GM23338 (cell line): ENCODE results near the gene ATIC. TPM values are rescaled to one million over a fixed set of nuclear protein-coding genes. Genes with fewer than 3 reads are reported as not detected.
"Not testable (repeated sequence)": the region's sequence is repeated elsewhere in the genome, so short reads cannot be mapped to it uniquely, and the experiment has no call there.

Experiments used
- ATAC-seq: fragments of 200-7000 bp; cut with Tn5 transposase; 3 replicates; pipeline ENCODE4 v1.9.1; 2020
- DNase-seq: peaks from one replicate; pipeline ENCODE4 v3.0.0-alpha.2; 2015; ENCODE audit warnings: low spot score
- H2AFZ ChIP-seq: fragments of 200-600 bp; sonication (generic); 2 replicates; pipeline ENCODE4 v1.8.0; 2016; ENCODE audit warnings: antibody characterized with exemption, mild to moderate bottlenecking, moderate library complexity
- H3F3A ChIP-seq: fragments of 200-600 bp; sonication (generic); replicated peaks from 2 replicates; pipeline ENCODE4 v1.8.0; 2017; ENCODE audit warnings: antibody characterized with exemption, mixed run types, low read depth
- H3K27ac ChIP-seq: fragments of 200-600 bp; sonication (generic); 2 replicates; pipeline ENCODE4 v1.6.1; 2016; ENCODE audit warnings: low read depth
- H3K27me3 ChIP-seq: fragments of 200-600 bp; sonication (generic); 2 replicates; pipeline ENCODE4 v1.8.0; 2016; ENCODE audit warnings: mild to moderate bottlenecking, mixed run types, moderate library complexity; ENCODE audit not compliant: insufficient read depth
- H3K36me3 ChIP-seq: fragments of 200-600 bp; sonication (generic); 2 replicates; pipeline ENCODE4 v1.8.0; 2016; ENCODE audit warnings: mild to moderate bottlenecking; ENCODE audit not compliant: insufficient read depth
- H3K4me1 ChIP-seq: fragments of 200-600 bp; sonication (generic); 2 replicates; pipeline ENCODE4 v1.8.0; 2016; ENCODE audit warnings: mild to moderate bottlenecking, moderate library complexity; ENCODE audit not compliant: insufficient read depth
- H3K4me2 ChIP-seq: fragments of 200-600 bp; sonication (generic); 2 replicates; pipeline ENCODE4 v1.7.1; 2017; ENCODE audit warnings: mixed run types
- H3K4me3 ChIP-seq: fragments of 200-600 bp; sonication (generic); 2 replicates; pipeline ENCODE4 v1.6.1; 2016; ENCODE audit warnings: mixed run types
- H3K79me2 ChIP-seq: fragments of 200-600 bp; sonication (generic); replicated peaks from 2 replicates; pipeline ENCODE4 v1.8.0; 2017; ENCODE audit warnings: mild to moderate bottlenecking; ENCODE audit not compliant: insufficient read depth
- H3K9me2 ChIP-seq: fragments of 200-600 bp; sonication (generic); 2 replicates; pipeline ENCODE4 v1.8.0; 2017; ENCODE audit not compliant: insufficient read depth
- H4K20me1 ChIP-seq: fragments of 200-600 bp; sonication (generic); replicated peaks from 2 replicates; pipeline ENCODE4 v1.8.0; 2017; ENCODE audit warnings: mild to moderate bottlenecking; ENCODE audit not compliant: insufficient read depth
- H3K27ac Mint-ChIP-seq: 2 replicates; pipeline ENCODE4 v1.8.0; 2020; ENCODE audit warnings: inconsistent platforms, mild to moderate bottlenecking, moderate library complexity, mixed read lengths
- H3K27me3 Mint-ChIP-seq: 3 replicates; pipeline ENCODE4 v1.8.0; 2022; ENCODE audit warnings: low read depth, mild to moderate bottlenecking, moderate library complexity, mixed read lengths, inconsistent platforms; ENCODE audit not compliant: insufficient read depth, poor library complexity
- H3K36me3 Mint-ChIP-seq: 3 replicates; pipeline ENCODE4 v1.8.0; 2021; ENCODE audit warnings: low read depth, mild to moderate bottlenecking, inconsistent platforms, moderate library complexity, mixed read lengths
- H3K4me1 Mint-ChIP-seq: 3 replicates; pipeline ENCODE4 v1.8.0; 2020; ENCODE audit warnings: mild to moderate bottlenecking, inconsistent platforms, mixed read lengths
- H3K4me3 Mint-ChIP-seq: 3 replicates; pipeline ENCODE4 v1.8.0; 2021; ENCODE audit warnings: moderate library complexity, mild to moderate bottlenecking, inconsistent platforms, mixed read lengths
- H3K9me3 Mint-ChIP-seq: 3 replicates; pipeline ENCODE4 v1.8.0; 2020; ENCODE audit warnings: moderate library complexity, mild to moderate bottlenecking, inconsistent platforms, mixed read lengths
- CREB1 ChIP-seq: fragments of 250-450 bp; sonication (Bioruptor Pico); IDR thresholded peaks from 2 replicates; pipeline ENCODE4 v1.5.0; 2020; ENCODE audit warnings: low read depth, mild to moderate bottlenecking, moderate library complexity
- ETS1 ChIP-seq: IDR thresholded peaks from 2 replicates; pipeline ENCODE4 v1.6.1; 2016; ENCODE audit warnings: antibody characterized with exemption
- EZH2phosphoT487 ChIP-seq: fragments of 200-600 bp; sonication (generic); IDR thresholded peaks from one replicate; pipeline ENCODE4 v1.8.1; 2018; ENCODE audit warnings: antibody characterized with exemption; ENCODE audit not compliant: unreplicated experiment
- NANOG ChIP-seq: IDR thresholded peaks from 2 replicates; pipeline ENCODE4 v1.6.1; 2016; ENCODE audit warnings: antibody characterized with exemption, borderline replicate concordance
- POLR2AphosphoS5 ChIP-seq: IDR thresholded peaks from 2 replicates; pipeline ENCODE4 v1.6.1; 2016; ENCODE audit warnings: antibody characterized with exemption, low read depth
- ZNF331 ChIP-seq: fragments of 250-450 bp; sonication (Bioruptor Pico); IDR thresholded peaks from 2 replicates; pipeline ENCODE4 v1.5.0; 2020; ENCODE audit warnings: low read depth, mild to moderate bottlenecking, moderate library complexity
- ZNF462 ChIP-seq: fragments of 250-450 bp; sonication (Bioruptor Pico); IDR thresholded peaks from 2 replicates; pipeline ENCODE4 v1.5.0; 2020; ENCODE audit warnings: mild to moderate bottlenecking, moderate library complexity
- polyA plus RNA-seq: library from polyadenylated mRNA; unstranded; fragments of >200 nt; fragmentation: Nextera tagmentation; extraction: Ambion mirVana; gene quantifications from 2 replicates; pipeline ENCODE4 v1.2.1, GENCODE V29; 2016
- total RNA-seq: library from RNA; depleted of rRNA; stranded (reverse); fragments of >200 nt; shearing (Covaris generic); gene quantifications from 2 replicates; pipeline ENCODE4 v1.2.3, GENCODE V29; 2014
- TF ChIP-seq, protein P1 (sequence below), 2 experiments: fragments of 200-600 bp in 1 of 2; sonication (generic) in 1 of 2; conservative IDR thresholded peaks; 2 replicates each; pipeline versions ENCODE4 v1.5.1 to v1.6.1; 2016 to 2017; ENCODE audit warnings: antibody characterized with exemption in 2 of 2, low read depth in 2 of 2, mild to moderate bottlenecking in 2 of 2, moderate library complexity in 1 of 2

The ATIC gene
- total and polyA plus RNA-seq, 2 experiments from 2014 or later: 118 to 185 TPM

DNA sequence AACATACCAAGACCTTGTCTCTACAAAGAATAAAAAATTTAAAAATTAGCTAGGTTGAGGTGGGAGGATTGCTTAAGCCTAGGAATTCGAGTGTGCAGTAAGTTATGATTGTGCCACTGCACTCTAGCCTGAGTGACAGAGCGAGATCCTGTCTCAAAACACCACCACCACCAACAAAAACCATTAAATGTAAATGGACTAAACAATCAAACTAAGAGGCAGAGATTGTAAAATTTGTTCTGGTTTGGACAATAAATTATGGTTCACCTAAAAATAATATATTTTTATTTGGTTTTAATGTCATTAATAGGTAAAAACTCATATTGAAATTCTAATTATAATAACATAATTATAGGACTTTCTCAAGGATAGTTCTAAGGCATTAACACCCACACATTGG lies 9.9 kb upstream of the ATIC start:
- DNase-seq (no peak), ATAC-seq (no peak)
- no peaks in the 10 kb centered on the region for H3F3A ChIP-seq

GRCh38 chr2:215311259-215311624 lies 617 bp upstream of the ATIC start:
- H3K4me1 Mint-ChIP-seq: peaks cover 19% of the 10 kb centered on the region
- peak overlapping the region; percentile 59 for H3K4me3 ChIP-seq
- ATAC-seq: not testable (repeated sequence)

More for the DNA sequence above, 9.9 kb upstream of the ATIC start:
- Mint-ChIP-seq H3K9me3 (peaks cover 15% of the 10 kb centered on the region; the same call in 2 of the 3 replicates), H3K4me1 (no peaks in the 10 kb centered on the region), H3K36me3 (peaks cover 19% of the 10 kb centered on the region), H3K27me3 (peaks cover 4% of the 10 kb centered on the region), H3K4me3 (no peak overlapping the region), H3K27ac (no peak overlapping the region)
- Histone ChIP-seq H2AFZ (no peak overlapping the region), H3K36me3 (no peaks in the 10 kb centered on the region), H3K27ac (no peak overlapping the region), H3K9me2 (no peaks in the 10 kb centered on the region), H3K79me2 (no peaks in the 10 kb centered on the region), H4K20me1 (no peaks in the 10 kb centered on the region), H3K4me1 (no peaks in the 10 kb centered on the region), H3K27me3 (no peaks in the 10 kb centered on the region), H3K4me3 (no peak overlapping the region), H3K4me2 (no peak overlapping the region)
- TF ChIP-seq, protein P1, sequence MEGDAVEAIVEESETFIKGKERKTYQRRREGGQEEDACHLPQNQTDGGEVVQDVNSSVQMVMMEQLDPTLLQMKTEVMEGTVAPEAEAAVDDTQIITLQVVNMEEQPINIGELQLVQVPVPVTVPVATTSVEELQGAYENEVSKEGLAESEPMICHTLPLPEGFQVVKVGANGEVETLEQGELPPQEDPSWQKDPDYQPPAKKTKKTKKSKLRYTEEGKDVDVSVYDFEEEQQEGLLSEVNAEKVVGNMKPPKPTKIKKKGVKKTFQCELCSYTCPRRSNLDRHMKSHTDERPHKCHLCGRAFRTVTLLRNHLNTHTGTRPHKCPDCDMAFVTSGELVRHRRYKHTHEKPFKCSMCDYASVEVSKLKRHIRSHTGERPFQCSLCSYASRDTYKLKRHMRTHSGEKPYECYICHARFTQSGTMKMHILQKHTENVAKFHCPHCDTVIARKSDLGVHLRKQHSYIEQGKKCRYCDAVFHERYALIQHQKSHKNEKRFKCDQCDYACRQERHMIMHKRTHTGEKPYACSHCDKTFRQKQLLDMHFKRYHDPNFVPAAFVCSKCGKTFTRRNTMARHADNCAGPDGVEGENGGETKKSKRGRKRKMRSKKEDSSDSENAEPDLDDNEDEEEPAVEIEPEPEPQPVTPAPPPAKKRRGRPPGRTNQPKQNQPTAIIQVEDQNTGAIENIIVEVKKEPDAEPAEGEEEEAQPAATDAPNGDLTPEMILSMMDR (conservative IDR thresholded peaks at IDR 0.05; ENCODE audit: low read depth in 2 of 2): no peak
- no peak for TF ChIP-seq NANOG
- TF ChIP-seq ZNF331 (CRISPR knock-in tag): no peak

DNA sequence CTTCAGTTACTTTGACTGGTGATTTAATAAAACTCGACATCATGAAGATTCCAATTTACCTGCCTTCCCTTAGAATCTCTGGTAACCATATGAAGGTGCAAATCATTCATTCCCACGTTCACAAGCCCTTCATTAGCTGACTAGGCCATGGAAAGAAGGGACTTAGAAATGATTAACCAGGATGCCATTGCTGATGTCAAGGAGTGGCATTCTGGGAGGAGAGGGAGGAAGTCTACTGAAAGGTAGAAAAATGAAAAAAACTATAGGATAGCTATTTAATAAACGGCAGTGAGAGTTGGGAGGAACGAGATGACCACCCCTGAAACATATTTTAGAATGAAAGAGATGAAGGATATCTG lies 1.4 kb downstream of the ATIC start:
- H3K36me3 Mint-ChIP-seq: peaks cover 58% of the 10 kb centered on the region
- H3K27ac ChIP-seq: no peak overlapping the region
- H3K4me2 ChIP-seq: peak overlapping the region; percentile 76
- H3K27me3 ChIP-seq: no peaks in the 10 kb centered on the region
- H3K27me3 Mint-ChIP-seq: peaks cover 10% of the 10 kb centered on the region
- no peaks in the 10 kb centered on the region for H3F3A ChIP-seq
- peaks cover 14% of the 10 kb centered on the region for H3K4me1 ChIP-seq
- H2AFZ ChIP-seq: no peak overlapping the region
- H3K4me1 Mint-ChIP-seq: peaks cover 19% of the 10 kb centered on the region
- DNase-seq (no peak), ATAC-seq (no peak)
- H3K79me2 ChIP-seq: peaks cover 65% of the 10 kb centered on the region
- no peaks in the 10 kb centered on the region; the same call in 2 of the 3 replicates for H3K9me3 Mint-ChIP-seq
- peak overlapping the region; percentile 56; the same call in 1 of the 2 replicates for H3K27ac Mint-ChIP-seq
- peak overlapping the region; percentile 59 for H3K4me3 ChIP-seq
- 0 out of 2 replicates have a peak, but pooled peaks cover 10% of the 10 kb centered on the region for H4K20me1 ChIP-seq
- H3K9me2 ChIP-seq: 0 out of 2 replicates have a peak, but pooled peaks cover 2% of the 10 kb centered on the region
- H3K36me3 ChIP-seq: peaks cover 26% of the 10 kb centered on the region
- H3K4me3 Mint-ChIP-seq: peak overlapping the region; percentile 94
- TF ChIP-seq ZNF331 (CRISPR knock-in tag) (no peak), EZH2phosphoT487 (no peak), POLR2AphosphoS5 (no peak), ZNF462 (CRISPR knock-in tag) (no peak), CREB1 (CRISPR knock-in tag) (no peak), ETS1 (no peak)

More at GRCh38 chr2:215311259-215311624, 617 bp upstream of the ATIC start:
- Histone ChIP-seq H3K4me1 (peaks cover 14% of the 10 kb centered on the region), H3K79me2 (peaks cover 45% of the 10 kb centered on the region), H3K4me2 (peak overlapping the region; percentile 76), H2AFZ (peak overlapping the region; percentile 97), H3K36me3 (peaks cover 21% of the 10 kb centered on the region; the same call in 1 of the 2 replicates)
- not testable (repeated sequence) for DNase-seq, H3K9me3 Mint-ChIP-seq, H4K20me1 ChIP-seq, H3K27ac Mint-ChIP-seq, H3K27me3 ChIP-seq, H3F3A ChIP-seq, H3K27me3 Mint-ChIP-seq, H3K27ac ChIP-seq, H3K9me2 ChIP-seq
- H3K36me3 Mint-ChIP-seq: peaks cover 40% of the 10 kb centered on the region
- H3K4me3 Mint-ChIP-seq: peak overlapping the region; percentile 77
